Right kidney (tissue), 1 donor: ENCODE measurements around the gene MGRN1.

ENCODE experiments used
- DNase-seq: peaks from one replicate; pipeline ENCODE4 v3.0.0-alpha.2; 2016

MGRN1 gene

DNA sequence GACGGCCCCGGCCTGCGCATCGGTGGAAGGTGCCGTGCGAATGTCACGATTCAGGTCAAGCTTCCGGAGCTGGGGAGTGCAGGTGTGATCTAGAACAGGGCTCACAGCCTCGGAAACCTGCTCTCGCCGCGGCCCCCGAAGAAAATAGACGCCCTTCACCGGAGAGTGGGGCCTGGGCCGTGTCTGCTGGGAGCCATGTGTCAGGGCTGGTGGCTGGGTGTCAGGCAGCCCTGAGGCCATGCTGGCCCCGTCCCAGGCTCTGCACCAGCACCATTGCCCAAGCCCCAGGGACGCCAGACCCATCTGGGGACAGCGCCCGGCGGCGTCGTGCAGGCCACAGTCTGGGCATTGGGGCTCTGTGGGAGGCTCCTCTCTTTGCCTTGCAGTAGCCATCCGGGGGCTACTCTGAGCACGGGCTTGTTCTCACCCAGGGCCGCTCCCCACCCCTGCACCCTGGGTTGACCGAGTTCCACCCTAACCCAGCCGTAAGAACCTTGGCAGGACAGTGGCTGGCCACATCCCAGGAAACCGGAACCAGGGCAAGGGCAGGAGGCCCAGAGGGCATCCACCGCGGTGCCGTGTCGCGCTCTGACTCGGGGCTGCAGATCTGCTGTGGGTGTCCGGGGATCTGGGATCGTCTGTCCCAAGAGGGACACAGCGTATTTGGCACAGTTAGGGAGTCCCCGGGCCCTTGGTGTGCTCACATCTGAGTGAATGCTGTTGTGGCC lies 63.5 kb downstream of the MGRN1 start:
- no peak for DNase-seq

DNA sequence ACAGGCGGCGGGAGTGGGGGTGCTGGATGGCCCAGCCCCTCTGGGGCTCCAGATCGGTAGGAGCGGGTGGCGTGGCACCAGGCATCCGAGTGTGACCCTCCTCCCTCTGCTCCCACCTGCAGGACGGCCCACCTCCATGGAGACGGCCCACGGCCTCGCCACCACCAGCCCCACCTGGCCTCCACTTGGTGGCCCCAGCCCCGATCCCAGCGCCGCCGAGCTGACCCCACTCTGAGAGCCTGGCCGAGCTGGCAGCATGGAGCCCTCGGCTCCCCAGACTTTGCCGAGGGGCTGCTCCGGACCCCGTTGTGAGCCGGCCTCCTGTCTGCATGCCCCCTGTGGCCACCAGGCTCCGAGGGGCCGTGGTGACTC lies 64.0 kb downstream of the MGRN1 start:
- DNase-seq, result no peak

DNA sequence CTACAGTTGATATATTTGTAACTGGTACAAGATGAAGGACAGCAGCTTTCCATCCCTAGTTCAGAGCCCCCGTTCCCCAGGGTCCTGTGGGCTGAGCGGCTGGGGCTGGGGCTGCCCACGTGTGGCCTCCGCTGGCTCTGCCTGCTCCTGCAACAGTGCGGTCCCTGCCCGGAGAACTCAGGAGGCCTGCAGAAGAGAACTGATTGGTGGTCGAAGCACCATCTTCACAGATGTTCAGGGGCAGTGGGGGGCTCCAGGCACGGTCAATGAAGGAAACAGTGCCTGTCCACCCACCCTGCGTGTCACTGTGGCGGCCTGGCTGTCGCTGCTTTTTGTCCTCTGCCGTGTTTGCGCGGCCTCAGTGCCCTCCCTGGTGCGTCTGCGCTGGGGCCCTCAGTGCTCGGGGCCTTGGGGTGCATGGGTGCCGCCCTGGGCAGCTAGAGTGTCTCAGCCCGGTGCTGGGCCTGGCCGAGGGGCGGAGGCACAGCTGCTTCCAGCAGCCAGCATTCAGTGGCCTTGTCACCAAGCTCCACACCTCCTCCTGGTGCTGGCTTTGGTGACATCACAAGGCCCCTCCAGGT lies 64.6 kb downstream of the MGRN1 start:
- DNase-seq, result no peak

DNA sequence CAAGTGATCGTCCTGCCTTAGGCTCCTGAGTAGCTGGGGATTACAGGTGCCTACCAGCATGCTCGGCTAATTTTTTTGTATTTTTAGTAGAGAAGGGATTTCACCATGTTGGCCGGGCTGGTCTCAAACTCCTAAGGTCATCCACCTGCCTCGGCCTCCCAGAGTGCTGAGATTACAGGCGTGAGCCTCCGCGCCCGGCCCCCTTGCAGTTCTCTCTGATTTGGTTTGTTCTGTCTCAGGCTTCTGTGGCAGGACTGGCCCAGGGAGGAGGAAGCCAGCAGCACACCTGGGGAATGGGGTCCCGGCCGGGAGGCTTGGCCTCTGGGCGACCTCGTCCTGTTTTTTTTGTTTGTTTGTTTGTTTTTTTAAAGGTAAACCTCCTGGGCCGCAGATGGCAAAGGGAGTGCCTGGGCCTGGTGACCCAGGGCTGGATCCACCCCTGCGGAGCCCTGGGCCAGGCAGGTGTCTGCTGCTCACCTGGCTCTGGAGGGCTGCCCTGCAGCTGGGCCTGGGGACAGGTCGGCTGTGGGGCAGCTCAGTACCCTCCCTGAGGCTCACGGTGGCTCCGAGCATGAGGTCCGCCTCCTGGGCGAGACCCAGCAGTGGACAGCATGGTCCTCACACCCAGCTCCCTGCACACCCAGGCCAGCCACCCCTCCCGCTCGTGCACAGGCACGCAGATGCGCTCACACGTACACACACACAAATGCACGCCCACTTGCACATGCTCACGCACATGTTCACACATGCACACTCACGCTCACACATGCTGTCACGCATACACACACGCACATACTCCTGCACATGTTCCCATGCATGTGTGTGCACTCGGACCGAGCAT lies 65.5 kb downstream of the MGRN1 start:
- DNase-seq, result no peak

DNA sequence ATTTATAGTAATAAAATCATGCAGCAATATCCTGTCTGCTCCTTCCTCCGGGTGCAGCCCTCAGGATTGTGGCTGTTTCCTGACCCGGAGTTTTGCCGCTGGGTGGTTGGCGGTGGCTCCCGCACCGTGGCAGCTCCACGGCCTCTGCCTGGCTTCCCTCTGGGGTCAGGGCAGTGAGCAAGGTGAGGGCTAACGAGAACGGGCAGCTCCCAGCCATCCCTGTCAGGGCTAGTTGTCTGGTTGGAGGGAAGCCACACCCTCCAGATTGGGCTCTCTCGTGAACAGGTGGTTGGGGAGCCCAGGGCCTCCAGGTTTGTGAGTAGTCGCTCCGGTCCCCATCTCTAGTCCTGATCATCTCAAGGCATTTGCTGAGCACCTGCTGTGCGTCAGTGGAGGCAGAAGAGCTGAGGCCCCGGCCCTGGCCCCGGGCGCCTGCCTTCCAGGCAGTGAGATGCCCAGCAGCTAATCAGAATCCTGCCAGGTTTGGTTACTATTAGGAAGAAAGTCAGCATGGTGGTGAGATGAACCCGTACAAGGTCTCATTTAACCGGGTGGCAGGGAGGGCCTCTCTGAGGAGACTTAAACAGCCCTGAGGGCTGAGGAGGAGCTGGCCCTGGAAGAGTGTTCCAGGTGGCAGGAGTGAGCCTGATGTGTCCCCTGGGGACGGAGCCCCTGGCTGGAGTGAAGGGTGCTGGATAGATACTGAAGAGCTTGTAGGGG lies 66.5 kb downstream of the MGRN1 start:
- no peak for DNase-seq

DNA sequence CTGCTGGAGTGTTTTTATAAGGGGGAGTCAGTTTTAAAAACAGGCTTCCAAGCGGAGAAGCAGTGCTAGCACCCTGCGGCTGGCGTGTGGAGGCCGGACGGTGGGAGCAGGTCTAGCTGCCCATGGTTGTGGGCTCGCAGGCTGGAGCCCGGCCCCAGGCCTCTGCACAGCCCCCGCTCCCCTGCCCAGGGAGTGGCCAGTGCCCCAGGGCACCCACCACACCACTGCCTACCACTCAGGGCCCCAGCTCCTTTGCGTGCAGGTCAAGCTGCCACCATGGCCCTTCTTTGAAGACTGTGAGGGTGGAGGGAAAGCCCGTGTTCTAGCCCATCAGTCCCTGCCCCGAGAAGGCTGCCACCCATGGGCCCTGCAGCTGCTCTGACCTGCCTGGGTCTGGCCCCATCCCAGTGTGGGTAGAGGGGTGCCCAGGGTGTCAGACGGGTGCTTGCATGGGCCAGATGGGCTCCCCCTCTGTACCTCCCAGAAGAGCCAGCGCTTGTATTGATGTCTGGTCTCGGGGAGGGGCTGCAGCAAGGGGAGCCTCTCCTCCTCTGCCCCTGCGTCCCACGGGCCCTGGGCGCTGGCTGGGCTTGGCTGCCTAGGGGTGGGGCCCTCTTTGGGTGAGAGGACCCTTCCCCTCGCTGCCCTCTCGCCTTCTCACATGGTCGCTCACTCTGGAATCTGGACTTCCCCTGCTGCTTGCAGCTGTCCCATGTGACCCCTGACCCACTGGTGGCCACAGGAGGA lies 67.2 kb downstream of the MGRN1 start:
- DNase-seq, result no peak

DNA sequence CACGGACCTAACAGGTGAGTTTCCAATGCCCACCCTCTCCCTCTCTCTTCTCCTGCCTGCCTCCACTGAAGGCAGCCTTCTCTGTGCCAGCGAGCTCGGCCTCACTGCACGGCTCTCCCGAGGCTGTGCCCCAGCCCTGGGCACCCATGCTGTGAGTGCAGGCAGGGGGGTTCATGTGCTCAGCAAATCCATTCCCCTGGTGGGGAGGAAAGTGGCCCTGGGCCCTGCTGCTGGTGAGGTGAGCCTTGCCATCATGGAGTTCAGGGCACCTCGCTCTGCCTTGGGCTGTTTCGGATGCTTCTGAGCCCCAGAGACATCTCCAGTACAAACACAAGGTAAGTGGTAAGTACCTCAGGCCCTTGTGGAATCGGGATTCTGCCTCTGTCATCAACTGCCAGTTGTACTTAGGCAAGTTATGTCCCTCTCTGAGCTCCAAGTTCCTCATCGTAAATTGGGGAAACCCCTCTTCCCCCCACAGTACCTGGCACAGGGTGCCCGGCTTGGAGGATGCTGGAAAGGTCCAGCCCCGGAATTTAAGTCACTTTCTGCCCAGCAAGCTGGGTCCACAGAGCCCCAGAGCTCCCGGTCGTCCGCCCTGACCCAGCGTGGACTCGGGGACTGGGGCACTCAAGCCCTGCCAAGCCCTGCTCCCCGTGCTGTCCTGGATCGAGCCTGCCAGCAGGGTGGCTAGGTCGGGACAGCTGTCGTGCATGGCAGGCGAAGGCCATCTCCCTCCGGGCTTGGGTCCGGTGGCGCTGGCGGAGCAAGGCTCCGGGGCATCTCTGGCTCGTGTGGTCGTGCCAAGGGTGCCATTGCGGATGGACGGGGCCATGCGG lies 68.1 kb downstream of the MGRN1 start:
- no peak for DNase-seq

DNA sequence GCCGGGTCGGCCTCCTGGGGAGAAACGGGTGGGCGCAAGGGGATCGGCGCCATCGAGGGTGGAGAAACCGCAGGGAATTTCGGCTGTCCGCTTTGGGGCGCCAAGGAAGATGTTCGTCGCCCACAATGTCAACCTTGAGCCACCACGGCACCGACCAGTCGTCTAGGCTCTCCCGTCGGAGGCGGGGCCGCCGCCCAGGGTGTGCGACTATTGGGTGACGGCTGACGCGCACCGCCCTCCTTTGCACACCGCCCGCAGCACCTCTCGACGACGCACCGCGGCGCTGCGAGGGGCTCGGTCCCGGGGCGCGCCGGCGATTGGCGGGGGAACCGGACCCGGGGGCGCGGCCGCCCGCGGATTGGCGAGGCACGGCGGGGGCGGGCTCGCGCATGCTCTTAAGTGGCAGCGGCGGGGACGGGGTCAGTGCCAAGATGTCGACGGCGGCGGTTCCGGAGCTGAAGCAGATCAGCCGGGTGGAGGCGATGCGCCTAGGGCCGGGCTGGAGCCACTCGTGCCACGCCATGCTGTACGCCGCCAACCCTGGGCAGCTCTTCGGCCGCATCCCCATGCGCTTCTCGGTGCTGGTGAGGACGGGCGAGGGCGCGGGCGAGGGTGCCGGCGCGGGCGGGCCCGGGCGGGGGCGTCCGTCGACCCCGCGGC lies 68.8 kb downstream of the MGRN1 start, which contains the start of gene NUDT16L1:
Gene NUDT16L1 (plus strand): TSS at position 267 of the 660 bp plus-strand sequence. CDS start 165 bp downstream, at position 432.
- peak; percentile 88 for DNase-seq

DNA sequence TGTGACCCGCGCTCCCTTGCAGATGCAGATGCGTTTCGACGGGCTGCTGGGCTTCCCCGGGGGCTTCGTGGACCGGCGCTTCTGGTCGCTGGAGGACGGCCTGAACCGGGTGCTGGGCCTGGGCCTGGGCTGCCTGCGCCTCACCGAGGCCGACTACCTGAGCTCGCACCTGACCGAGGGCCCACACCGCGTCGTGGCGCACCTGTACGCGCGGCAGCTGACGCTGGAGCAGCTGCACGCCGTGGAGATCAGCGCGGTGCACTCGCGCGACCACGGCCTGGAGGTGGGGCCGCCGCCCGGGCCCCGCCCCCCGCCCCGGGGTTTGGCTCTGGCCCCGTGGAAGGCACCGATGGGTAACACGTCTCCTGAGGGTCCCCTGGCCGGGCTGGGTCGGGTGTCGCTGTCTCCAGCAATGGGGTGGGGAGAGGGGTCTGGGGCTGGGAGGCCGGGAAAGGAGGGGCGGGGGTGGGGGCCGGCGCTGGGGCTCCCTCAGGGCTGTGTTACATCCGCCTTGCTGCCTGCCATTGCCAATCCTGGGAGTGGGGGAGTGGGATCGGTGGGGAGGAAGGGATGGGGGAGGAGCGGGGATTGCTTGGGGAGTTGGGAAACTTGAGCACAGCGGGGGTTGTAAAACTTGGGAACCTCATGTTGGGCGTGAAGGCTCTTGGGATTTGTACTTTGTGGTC lies 69.5 kb downstream of the MGRN1 start:
- DNase-seq, result no peak

DNA sequence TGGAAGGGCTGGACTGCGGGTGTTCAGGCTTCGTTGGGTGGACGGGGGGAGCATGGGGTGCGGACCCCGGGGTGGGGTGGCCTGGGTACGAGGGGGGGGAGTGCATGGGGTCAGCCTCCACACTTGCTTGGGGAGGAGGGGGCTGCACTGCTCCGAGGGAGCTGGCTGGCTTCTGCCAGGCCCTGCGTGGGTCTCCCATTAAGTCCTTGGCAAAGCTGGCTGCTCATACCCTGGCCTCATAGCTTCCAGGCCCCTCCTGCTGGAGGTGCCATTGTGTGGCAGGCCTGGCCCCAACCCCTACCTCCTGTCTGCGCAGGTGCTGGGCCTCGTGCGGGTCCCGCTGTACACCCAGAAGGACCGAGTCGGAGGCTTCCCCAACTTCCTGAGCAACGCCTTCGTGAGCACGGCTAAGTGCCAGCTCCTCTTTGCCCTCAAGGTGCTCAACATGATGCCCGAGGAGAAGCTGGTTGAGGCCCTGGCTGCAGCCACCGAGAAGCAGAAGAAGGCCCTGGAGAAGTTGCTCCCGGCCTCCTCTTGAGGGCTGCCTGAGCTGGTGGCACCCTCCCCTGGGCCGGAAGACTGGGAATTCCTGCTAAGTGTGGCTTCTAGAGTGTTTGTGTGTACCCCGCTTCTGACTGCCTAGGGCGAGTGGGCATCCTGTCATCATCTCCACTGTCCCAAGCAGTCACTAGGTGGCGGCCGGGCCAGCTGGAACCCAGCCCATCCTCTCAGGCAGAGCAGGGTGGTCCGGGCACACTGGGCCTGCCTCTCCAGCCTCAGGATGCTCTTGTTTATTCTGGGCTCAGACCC lies 70.2 kb downstream of the MGRN1 start:
- no peak for DNase-seq

DNA sequence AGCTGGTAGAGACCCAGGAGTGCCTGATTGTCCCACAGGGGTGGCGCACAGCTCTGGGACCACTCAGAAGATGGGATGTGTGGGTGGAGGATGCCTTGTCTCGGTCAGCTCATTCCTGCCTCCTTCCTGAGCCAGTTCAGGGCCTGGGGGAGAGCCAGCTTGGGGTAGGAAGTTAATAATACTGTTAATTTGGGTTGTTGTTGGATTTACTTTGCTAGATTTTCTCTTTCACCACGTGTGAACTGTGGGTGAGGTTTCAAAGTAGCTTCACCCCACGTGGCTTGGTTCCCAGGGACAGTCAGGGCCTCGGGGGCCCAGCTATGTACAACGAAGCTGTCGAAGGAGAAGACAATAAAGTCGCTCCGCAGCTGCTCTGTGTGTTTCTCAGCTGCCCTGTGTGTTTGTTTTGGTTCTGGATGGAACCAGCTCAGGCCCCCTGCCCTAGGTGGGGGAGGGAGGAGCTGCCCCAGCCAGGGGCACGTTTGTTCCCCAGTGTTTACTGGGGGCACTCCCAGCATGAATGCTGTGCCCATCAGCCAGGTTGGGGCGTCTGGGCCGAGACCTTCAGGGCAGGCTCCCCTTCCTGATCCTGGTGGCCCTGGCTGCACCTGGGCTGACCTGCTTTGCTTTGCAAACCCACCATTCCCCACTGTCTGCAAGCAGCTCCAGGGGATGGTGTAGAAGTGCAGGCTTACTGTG lies 71.0 kb downstream of the MGRN1 start:
- no peak for DNase-seq

DNA sequence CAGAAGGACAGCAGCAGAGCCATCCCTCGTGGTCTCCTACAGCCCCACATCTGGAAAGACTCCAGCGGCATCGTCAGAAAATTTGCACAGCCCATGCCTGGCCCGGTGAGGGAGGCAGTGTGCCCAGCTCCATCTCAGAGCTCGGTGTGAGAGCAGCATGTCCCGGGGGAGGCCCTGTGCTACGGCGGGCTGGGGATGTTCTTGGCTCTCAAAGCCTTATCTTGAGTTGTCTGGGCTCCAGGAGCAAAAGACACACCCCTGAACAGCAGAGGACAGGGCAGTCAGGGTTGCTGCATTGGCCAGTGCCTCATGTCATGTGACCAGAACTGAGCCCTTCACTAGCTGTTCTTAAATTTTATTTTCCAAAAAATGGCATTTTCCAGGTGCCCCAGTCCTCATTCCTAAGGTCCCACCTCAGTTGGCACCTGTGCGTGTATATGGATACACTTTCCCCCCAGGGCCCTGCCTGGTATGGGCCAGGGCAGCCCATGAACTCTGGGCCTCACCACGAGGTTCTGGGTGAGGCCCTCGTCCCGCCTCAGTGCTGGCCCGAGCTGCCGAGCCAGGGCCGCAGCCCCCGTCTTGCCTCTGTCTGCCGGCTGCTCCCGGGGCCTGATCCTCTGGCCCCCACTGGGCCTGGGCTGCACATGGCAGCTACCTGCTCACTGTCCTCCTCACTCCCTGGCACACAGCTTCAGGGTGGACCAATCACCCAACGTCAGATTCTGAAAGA lies 71.7 kb downstream of the MGRN1 start:
- no peak for DNase-seq

DNA sequence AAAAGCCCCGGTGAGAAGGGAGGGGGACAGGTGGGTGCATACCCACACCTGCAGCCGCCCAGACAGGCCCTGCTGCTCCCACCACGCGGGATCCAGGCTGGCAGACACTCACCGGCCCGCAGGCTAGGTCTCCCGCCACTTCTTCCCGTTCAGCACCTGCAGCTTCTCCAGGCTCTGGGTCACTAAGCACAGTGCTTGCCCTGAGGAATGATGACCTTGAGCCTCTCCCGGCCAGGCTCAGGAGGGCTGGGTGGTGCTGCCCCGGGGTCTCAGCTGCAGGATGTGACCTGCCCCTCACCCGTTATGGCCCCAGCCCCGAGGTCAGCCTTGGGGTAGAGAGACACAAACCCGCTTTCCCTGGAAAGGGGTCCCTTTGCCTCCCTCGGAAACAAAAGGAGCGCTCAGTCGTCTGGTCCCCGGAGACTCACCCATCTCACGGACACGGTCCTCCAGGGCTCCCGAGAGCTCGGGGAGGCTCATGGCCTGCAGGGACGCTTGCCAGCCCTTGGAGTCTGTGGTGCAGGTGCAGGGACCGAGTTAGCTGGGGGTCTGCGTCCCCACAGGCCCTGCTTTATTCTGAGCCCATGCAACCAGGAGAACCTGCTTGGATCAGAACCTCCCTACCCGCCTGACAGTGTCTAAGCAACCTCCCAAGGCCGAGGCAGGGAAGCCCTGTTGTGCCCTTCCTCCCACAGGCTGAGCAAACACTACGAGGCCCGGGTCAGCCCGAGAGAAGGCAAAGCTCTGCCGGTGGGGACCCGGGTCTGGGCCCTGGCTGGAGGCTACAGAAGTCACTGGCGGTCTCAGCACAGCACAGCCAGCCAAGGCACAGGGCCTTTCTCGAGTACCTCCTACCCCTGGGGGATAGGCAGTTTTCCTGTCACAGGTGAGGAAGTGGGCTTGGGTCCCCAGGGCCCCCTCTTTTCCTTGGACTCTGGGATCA lies 72.5 kb downstream of the MGRN1 start:
- DNase-seq, result no peak

DNA sequence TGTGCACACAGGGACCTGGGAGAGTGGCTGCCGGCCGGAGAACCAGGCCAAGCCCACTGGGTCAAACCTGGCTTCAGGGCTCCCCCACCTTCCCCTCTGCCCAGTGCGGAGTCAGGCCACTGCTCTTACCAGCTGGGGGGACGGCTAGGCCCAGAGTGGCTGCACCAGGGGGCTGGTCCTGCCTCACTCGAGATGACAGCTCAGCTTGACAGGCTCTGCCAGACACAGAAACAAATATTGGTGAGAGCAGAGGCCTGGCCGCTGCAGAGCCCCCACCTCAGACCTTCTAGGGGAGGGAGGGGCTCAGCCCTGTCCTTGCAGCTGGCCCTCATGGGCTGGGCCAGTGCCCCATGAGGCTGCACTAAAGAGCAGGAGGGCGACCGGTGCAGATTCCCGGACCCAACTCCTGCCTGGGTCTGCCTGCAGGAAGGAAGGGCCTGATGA lies 73.2 kb downstream of the MGRN1 start:
- no peak for DNase-seq

DNA sequence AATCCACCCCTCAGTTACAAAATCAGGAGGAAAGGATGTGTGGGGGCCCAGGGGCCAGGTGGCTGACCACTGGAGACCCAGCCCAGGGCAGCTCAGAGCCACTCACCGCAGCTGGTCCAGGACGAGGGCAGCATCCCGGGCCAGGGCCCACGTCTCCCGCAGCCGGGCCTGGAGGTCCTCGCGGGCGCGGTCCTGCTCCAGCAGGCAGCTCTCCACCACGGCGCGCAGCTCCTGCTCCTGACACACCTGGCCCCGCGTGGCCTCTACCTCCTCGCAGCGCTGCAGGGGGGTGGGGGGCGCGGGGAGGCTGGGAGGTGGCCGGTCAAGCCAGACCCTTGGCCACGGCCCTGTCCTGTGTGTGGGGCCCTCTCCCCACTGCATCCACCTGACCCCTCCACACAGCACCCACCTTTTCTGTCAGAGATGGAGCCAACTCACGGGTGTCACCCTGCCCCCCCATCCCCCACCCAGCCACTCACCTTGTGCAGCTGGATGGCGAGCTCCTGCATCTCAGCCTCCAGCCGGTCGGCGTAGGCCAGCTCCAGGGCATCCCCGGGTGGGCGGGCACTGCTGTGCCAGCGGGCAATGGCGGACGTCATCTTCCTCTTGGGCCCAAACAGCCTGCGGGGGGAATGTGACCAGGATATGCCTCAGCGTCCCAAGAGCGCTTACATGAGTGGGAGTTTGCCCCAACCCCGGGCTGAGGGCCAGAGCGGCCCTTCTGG lies 73.9 kb downstream of the MGRN1 start:
- DNase-seq, result no peak
